OCI-LY7 (cell line): Measurements from ENCODE around the gene PPP1R2.

Experiments used
- EZH2phosphoT487 ChIP-seq: fragments of 200-600 bp; sonication (generic); IDR thresholded peaks from 2 replicates; pipeline ENCODE4 v1.6.1; 2018; ENCODE audit warnings: low read depth, borderline replicate concordance, mild to moderate bottlenecking, mixed run types, antibody characterized with exemption, low read length, moderate library complexity, mixed read lengths
- TF ChIP-seq, protein P1 (sequence below): fragments of 200-600 bp; sonication (generic); conservative IDR thresholded peaks from 2 replicates; pipeline ENCODE4 v1.5.1; 2014; ENCODE audit warnings: mild to moderate bottlenecking, antibody characterized with exemption, low read length, moderate library complexity, mixed read lengths

- TF ChIP-seq, protein P1, sequence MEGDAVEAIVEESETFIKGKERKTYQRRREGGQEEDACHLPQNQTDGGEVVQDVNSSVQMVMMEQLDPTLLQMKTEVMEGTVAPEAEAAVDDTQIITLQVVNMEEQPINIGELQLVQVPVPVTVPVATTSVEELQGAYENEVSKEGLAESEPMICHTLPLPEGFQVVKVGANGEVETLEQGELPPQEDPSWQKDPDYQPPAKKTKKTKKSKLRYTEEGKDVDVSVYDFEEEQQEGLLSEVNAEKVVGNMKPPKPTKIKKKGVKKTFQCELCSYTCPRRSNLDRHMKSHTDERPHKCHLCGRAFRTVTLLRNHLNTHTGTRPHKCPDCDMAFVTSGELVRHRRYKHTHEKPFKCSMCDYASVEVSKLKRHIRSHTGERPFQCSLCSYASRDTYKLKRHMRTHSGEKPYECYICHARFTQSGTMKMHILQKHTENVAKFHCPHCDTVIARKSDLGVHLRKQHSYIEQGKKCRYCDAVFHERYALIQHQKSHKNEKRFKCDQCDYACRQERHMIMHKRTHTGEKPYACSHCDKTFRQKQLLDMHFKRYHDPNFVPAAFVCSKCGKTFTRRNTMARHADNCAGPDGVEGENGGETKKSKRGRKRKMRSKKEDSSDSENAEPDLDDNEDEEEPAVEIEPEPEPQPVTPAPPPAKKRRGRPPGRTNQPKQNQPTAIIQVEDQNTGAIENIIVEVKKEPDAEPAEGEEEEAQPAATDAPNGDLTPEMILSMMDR: no peak
- TF ChIP-seq EZH2phosphoT487: no peak
These were observed 818 bp downstream of the PPP1R2 start for GRCh38 chr3:195542316-195542697.
